Naive B cell (primary cell): ENCODE measurements around the gene FAM53C. TPM values are rescaled to one million over a fixed set of nuclear protein-coding genes. Genes with fewer than 3 reads are reported as not detected.

Source experiments
- ATAC-seq, 2 donors: fragments of 150-1000 bp; cut with Tn5 transposase; 2 replicates each; pipeline ENCODE4 v1.10.0; 2021; ENCODE audit warnings: low read depth in 2 of 2, mild to moderate bottlenecking in 2 of 2, moderate library complexity in 2 of 2
- DNase-seq: peaks from one replicate; pipeline ENCODE4 v3.0.0; 2022
- H3K27ac Mint-ChIP-seq, 6 donors: one replicate each; pipeline ENCODE4 v1.8.0; 2020 to 2022; ENCODE audit warnings: mild to moderate bottlenecking in 6 of 6, mixed read lengths in 6 of 6, moderate library complexity in 5 of 6, inconsistent platforms in 2 of 6
- H3K27me3 Mint-ChIP-seq, 3 donors: one replicate each; pipeline ENCODE4 v1.8.0; 2021 to 2022; ENCODE audit warnings: mixed read lengths in 3 of 3, mild to moderate bottlenecking in 1 of 3
- H3K36me3 Mint-ChIP-seq, 2 donors: one replicate each; pipeline ENCODE4 v1.8.0; 2020 to 2022; ENCODE audit warnings: mixed read lengths in 2 of 2, inconsistent platforms in 1 of 2, mild to moderate bottlenecking in 1 of 2
- H3K4me1 Mint-ChIP-seq, 3 donors: one replicate each; pipeline ENCODE4 v1.8.0; 2020 to 2022; ENCODE audit warnings: mixed read lengths in 3 of 3, inconsistent platforms in 1 of 3, mild to moderate bottlenecking in 1 of 3, moderate library complexity in 1 of 3
- H3K4me3 Mint-ChIP-seq, 8 donors: one replicate each; pipeline ENCODE4 v1.8.0; 2020 to 2022; ENCODE audit warnings: mild to moderate bottlenecking in 8 of 8, mixed read lengths in 8 of 8, moderate library complexity in 8 of 8, inconsistent platforms in 2 of 8
- H3K9me3 Mint-ChIP-seq, 7 donors: one replicate each; pipeline ENCODE4 v1.8.0; 2020 to 2022; ENCODE audit warnings: mixed read lengths in 7 of 7, mild to moderate bottlenecking in 5 of 7, inconsistent platforms in 2 of 7, moderate library complexity in 1 of 7
- polyA plus RNA-seq, 6 donors: library from polyadenylated mRNA; unstranded; fragments of 300-500 nt; fragmentation: Illumina TruSeq; gene quantifications; one replicate each; pipeline ENCODE4 v1.2.3, GENCODE V29; 2021; ENCODE audit warnings: low read depth in 6 of 6

FAM53C gene
- polyA plus RNA-seq, 6 donors from 2014 or later: 24.2 to 37.9 (median 30.7) TPM

DNA sequence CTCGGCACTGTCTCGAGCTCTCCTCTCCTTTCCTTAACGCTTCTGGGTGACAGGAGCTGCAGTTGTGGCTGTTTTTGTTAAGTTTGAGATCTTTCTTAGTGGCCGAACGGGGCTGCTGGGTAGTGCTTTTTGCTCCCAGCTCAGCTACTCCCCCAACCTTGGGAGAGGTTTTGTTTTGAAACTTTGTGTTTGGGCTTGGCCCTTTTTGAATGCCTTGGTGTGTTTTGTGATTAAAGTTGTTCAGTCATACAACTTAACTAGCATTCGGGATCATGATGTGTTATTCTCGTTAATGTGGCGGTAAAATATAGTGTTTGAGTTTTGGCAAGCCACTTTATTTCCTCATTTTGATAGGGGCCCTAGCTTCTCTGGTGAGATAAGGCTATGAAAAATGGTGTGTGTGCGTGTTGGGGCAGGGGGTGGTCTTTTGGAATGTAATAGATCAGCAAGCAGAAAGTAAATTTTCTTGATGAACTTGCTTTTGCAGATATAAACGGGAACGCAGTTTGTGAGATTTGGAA, 15.6 kb downstream of the FAM53C start:
- Mint-ChIP-seq H3K4me1 (peaks cover 41 to 60% (median 49%) of the 10 kb centered on the region in 3 donors), H3K9me3 (peaks cover 0 to 7% (median 4%) of the 10 kb centered on the region in 7 donors), H3K4me3 (peak overlapping the region; percentile 92 to 99 (median 94)), H3K27me3 (no peaks in the 10 kb centered on the region), H3K36me3 (peaks cover 5% of the 10 kb centered on the region in 2 donors), H3K27ac (peak overlapping the region; percentile 91 to 97 (median 94))
- DNase-seq (no peak), ATAC-seq (no peak)

DNA sequence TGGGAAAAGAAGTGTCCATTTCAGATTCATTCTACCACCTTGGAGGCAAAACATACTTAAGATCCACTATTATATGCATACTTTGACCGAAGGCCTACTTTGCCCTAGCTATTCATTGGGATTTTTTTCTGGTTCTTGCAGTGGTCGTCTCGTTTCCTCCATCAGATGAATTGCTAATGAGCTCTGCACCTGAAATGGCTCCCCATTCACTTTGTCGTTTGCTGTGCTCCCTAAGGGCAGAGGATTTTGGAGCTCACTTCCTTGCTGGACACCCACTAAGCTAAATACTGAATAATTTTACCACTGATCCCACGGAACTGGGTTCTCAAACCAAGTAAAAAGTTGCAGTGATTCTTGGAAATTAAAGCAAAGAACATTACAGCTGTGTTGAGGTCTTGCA, 16.3 kb downstream of the FAM53C start:
- H3K4me3 Mint-ChIP-seq: peak overlapping the region; percentile 92 to 99 (median 94)
- DNase-seq (no peak), ATAC-seq (no peak)
- H3K36me3 Mint-ChIP-seq: peaks cover 5% of the 10 kb centered on the region in 2 donors
- peak overlapping the region in 5 of 6 donors; percentile 91 to 97 (median 96) for H3K27ac Mint-ChIP-seq
- peaks cover 0 to 7% (median 4%) of the 10 kb centered on the region in 7 donors for H3K9me3 Mint-ChIP-seq
- no peaks in the 10 kb centered on the region for H3K27me3 Mint-ChIP-seq
- peaks cover 41 to 63% (median 47%) of the 10 kb centered on the region in 3 donors for H3K4me1 Mint-ChIP-seq

DNA sequence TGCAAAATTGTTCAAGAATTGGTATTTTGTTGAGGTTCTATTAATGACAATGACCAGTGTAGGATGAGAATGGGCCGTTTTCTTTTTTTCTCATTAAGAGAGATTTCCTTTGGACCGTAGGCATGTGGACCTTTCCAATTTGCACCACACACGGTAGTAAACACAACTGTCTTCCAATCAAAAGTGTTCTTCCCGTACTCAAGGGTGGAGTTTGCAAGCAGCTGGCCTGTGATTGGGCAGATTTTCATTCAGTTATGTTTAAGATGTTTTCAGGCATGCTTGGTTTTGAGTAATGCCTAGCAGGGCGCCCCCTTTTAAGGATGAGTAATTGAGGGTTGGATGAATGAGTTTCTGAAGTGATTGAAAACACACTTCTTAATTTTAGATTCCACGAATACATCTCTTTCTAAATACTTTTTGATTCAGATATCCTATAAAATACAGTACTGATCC, 16.9 kb downstream of the FAM53C start:
- H3K9me3 Mint-ChIP-seq: peaks cover 0 to 7% (median 4%) of the 10 kb centered on the region in 7 donors
- ATAC-seq: no peak

DNA sequence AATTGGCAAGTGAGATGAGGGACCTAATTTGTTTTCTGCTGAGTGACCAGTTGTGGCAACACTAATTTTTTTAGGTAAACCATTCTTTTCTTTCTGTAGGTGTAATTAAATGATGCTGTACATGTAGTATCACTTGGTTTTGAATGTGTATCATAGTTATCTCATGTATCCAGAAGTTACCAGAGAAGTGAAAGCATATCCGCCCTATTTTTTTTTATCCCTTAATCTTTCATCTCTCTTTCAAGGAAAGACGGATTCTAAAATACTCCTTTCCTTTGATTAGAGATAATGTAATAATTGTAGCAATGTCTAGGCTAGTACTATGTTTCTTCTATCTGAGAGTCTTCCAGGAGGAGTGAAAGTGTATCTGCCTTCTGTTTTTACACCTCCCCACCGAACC, 21.6 kb downstream of the FAM53C start:
- ATAC-seq (no peak), DNase-seq (no peak)
- Mint-ChIP-seq H3K27ac (no peak overlapping the region), H3K4me1 (peaks cover 28 to 70% (median 44%) of the 10 kb centered on the region in 3 donors), H3K4me3 (peak overlapping the region in 1 of 8 donors; percentile 25), H3K36me3 (peaks cover 0 to 5% of the 10 kb centered on the region in 2 donors), H3K9me3 (no peaks in the 10 kb centered on the region), H3K27me3 (no peaks in the 10 kb centered on the region)

More for the DNA sequence above, 16.9 kb downstream of the FAM53C start:
- H3K4me3 Mint-ChIP-seq: peak overlapping the region; percentile 92 to 99 (median 94)
- DNase-seq: no peak
- H3K27ac Mint-ChIP-seq: peak overlapping the region; percentile 34 to 97 (median 64)
- H3K36me3 Mint-ChIP-seq: peaks cover 5% of the 10 kb centered on the region in 2 donors
- H3K27me3 Mint-ChIP-seq: no peaks in the 10 kb centered on the region
- H3K4me1 Mint-ChIP-seq: peaks cover 39 to 66% (median 47%) of the 10 kb centered on the region in 3 donors

DNA sequence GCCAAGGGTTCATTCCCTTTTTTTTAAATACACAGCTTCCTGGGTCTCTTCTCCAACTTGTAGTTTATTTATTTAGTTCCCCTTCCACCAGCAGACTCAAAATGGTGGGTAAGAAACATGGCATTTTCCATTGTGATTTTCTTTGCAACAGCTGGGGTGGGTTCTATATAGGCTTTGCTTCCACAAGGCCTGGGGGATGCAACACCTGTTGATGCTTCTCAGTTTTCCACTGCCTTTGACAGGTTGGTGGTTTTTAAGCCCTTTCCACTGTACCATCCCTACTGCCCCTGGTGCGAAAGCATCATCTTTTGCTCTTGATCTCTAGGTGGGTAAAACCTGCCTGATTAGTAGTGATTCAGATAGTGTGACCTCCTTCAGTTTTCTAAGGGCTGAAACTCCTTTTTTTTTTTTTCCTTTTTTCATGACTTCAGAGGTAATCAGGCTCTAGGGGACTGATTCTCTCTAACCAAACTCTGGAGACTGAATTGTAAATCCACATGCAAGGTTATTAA, 22.9 kb downstream of the FAM53C start:
- DNase-seq (no peak), ATAC-seq (no peak)
- peak overlapping the region in 5 of 6 donors; percentile 35 to 76 (median 57) for H3K27ac Mint-ChIP-seq
- H3K27me3 Mint-ChIP-seq: no peaks in the 10 kb centered on the region
- no peaks in the 10 kb centered on the region for H3K36me3 Mint-ChIP-seq
- peak overlapping the region in 5 of 8 donors; percentile 10 to 59 (median 20) for H3K4me3 Mint-ChIP-seq
- H3K9me3 Mint-ChIP-seq: no peaks in the 10 kb centered on the region
- H3K4me1 Mint-ChIP-seq: peaks cover 17 to 60% (median 31%) of the 10 kb centered on the region in 3 donors

DNA sequence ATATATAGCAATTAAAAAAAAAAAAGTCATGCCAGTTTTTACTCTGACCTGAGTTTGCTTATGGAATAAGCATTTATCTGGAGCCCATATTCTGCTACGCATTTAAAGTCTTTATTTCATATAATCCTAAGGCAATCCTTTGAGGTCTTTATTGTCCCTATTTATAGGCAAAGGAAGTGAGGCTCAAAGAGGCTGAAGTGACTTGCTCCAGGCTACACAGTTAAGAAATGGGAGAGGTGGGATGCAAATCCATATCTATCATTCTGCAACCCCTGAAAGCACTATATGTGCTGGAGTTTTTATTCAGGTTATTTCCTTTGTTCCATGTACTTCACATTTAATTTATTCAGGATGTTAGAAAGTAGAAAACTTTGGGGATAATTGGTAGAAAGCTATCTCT, 26.5 kb downstream of the FAM53C start:
- Mint-ChIP-seq H3K36me3 (no peaks in the 10 kb centered on the region), H3K4me1 (peaks cover 42 to 67% (median 51%) of the 10 kb centered on the region in 3 donors), H3K27me3 (no peaks in the 10 kb centered on the region), H3K27ac (no peak overlapping the region), H3K9me3 (no peaks in the 10 kb centered on the region), H3K4me3 (no peak overlapping the region)
- DNase-seq (no peak), ATAC-seq (no peak)

DNA sequence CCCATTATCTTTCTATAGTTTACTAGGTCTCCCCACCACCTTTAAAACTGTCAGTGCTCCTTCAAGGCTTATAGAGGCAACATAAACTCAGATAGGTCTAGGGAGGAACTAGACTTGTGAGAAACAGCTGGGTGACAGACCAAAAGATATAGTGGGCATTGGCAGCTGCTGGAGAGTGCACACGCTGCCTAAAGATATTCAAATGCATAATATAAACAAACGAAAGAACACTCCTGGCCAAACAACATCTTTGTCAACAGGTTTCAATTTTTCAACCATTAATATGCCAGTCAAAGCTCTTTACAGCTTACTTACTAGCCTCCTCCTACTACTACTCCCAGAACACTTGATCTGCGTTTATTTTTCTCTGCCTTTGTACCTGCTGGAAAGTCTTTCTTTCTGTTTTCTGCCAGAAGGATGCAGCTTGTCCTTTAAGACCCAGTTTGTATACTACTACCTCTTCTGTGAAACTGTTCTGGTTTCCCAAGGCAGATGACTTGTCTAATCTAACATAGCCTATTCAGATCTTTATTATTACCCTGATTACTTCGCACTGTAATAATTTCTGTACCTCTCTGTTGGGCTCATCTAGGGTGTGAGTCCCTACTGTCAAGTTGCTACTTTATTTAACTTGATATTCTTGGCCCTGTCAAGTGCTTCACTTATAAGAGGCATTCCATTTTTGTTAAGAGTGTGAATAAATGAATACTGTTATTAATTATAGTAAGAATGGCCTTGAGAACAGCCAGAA, 28.7 kb downstream of the FAM53C start:
- DNase-seq (no peak), ATAC-seq (no peak)
- Mint-ChIP-seq H3K4me3 (peak overlapping the region in 1 of 8 donors; percentile 25), H3K9me3 (no peaks in the 10 kb centered on the region), H3K27ac (peak overlapping the region in 2 of 6 donors; percentile 54 to 72), H3K27me3 (no peaks in the 10 kb centered on the region), H3K36me3 (no peaks in the 10 kb centered on the region), H3K4me1 (peaks cover 34 to 54% (median 42%) of the 10 kb centered on the region in 3 donors)

DNA sequence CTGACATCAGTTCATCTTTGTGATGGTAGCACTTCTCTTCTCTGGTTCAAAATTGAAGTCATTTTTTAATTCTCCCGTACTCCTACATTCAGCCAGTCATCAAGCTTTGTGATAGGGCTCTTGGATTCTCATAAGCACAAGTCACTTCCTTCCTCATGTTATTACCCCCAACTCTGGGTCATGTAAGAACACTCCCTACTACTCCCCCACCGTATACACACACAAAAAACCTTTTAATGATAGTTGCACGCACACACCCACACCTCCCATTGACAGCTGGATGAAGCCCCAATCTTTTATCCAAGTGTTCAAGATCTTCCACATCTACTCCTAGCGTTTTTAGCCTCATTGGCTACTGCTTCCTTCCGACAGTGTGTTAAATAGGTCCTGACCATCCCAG, 31.2 kb downstream of the FAM53C start:
- no peaks in the 10 kb centered on the region for H3K36me3 Mint-ChIP-seq
- H3K4me1 Mint-ChIP-seq: peaks cover 31 to 47% (median 42%) of the 10 kb centered on the region in 3 donors
- H3K27me3 Mint-ChIP-seq: no peaks in the 10 kb centered on the region
- DNase-seq (no peak), ATAC-seq (peak in 1 of 2 donors; percentile 33)
- H3K27ac Mint-ChIP-seq: peak overlapping the region; percentile 6 to 88 (median 65)
- H3K9me3 Mint-ChIP-seq: no peaks in the 10 kb centered on the region
- peak overlapping the region in 6 of 8 donors; percentile 35 to 82 (median 58) for H3K4me3 Mint-ChIP-seq

DNA sequence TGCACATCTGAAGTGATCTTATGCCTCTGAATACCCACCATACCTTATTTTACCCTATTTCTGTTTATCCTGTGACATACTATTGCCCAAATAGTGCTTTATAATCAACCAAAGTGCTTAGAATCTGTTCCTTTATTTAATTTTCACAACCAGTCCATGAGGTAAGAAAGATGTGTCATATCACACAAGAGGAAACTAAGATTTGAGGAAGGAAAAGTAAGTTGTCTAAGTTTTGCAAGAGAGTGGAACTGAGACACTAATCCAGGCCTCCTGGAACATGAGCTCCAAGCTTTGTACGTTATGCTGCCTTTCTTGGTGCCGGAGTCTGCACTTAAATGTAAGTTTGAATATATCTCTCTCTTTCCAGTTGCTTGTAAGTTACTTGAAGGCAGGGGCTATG, 31.6 kb downstream of the FAM53C start:
- Mint-ChIP-seq H3K27ac (peak overlapping the region; percentile 6 to 88 (median 52)), H3K27me3 (no peaks in the 10 kb centered on the region), H3K36me3 (no peaks in the 10 kb centered on the region), H3K4me3 (peak overlapping the region in 5 of 8 donors; percentile 35 to 82 (median 61)), H3K4me1 (peaks cover 31 to 46% (median 39%) of the 10 kb centered on the region in 3 donors), H3K9me3 (no peaks in the 10 kb centered on the region)
- ATAC-seq: peak; percentile 67 to 74
- no peak for DNase-seq

DNA sequence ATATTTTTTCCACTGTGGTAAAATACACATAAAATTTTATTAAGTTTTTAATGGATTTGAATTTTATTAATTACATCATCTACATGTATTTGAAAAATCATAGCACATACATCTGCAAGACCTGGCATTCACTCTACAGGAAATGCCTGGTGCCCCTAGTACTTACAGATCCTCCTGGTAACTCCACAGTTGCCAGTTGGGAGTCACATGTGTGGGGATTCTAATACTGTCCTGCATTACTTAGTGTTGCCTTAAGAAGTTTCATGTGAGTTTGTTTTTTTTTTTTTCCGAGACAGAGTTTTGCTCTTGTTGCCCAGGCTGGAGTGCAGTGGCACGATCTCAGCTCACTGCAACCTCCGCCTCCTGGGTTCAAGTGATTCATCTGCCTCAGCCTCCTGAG, 32.5 kb downstream of the FAM53C start:
- no peak overlapping the region for H3K27ac Mint-ChIP-seq
- H3K4me1 Mint-ChIP-seq: peaks cover 31 to 43% (median 39%) of the 10 kb centered on the region in 3 donors
- H3K27me3 Mint-ChIP-seq: no peaks in the 10 kb centered on the region
- ATAC-seq (no peak), DNase-seq (no peak)
- H3K9me3 Mint-ChIP-seq: no peaks in the 10 kb centered on the region
- no peak overlapping the region for H3K4me3 Mint-ChIP-seq
- no peaks in the 10 kb centered on the region for H3K36me3 Mint-ChIP-seq

DNA sequence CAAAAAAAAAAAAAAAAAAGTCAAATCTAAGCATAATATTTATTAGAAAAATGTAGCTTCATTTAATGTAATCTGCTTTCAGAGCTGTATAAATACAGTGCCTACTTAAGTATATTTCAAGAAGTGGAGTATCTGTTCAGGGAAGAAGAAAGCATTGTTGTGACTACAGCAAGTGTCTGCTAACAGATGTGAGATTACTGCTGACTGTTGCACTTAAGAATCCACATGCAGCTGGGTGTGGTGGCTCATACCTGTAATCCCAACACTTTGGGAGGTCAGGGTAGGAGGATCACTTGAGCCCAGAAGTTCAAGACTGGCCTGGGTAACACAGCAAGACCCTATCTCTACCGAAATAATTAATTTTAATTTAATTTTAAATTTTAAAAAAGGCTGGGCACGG, 33.4 kb downstream of the FAM53C start:
- H3K4me1 Mint-ChIP-seq: peaks cover 23 to 37% (median 34%) of the 10 kb centered on the region in 3 donors
- no peak overlapping the region for H3K27ac Mint-ChIP-seq
- H3K9me3 Mint-ChIP-seq: no peaks in the 10 kb centered on the region
- H3K27me3 Mint-ChIP-seq: no peaks in the 10 kb centered on the region
- H3K36me3 Mint-ChIP-seq: no peaks in the 10 kb centered on the region
- no peak for DNase-seq
- ATAC-seq: no peak
- H3K4me3 Mint-ChIP-seq: no peak overlapping the region

DNA sequence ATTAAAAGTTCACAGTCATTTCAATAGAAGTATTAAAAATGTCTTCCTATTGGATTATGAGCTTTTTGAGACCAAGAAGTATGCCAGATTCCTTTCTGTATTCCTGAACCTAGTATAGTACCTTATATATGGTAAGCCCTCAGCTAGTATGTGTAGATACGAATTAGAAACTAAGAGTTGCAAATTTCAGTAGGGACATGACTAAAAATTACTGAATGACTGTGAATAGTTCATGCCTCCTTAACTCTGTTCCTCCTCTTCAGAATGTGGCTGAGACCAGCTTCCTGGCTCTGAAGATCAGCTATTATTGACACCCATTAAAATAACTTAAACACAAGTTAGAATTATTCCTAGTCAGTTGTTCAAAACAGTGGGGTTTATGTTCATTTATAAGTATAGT, 34.2 kb downstream of the FAM53C start:
- Mint-ChIP-seq H3K27ac (peak overlapping the region in 1 of 6 donors; percentile 20), H3K4me1 (peaks cover 20 to 32% (median 27%) of the 10 kb centered on the region in 3 donors), H3K36me3 (peaks cover 0 to 6% of the 10 kb centered on the region in 2 donors), H3K4me3 (no peak overlapping the region), H3K27me3 (no peaks in the 10 kb centered on the region), H3K9me3 (no peaks in the 10 kb centered on the region)
- ATAC-seq (no peak), DNase-seq (no peak)

DNA sequence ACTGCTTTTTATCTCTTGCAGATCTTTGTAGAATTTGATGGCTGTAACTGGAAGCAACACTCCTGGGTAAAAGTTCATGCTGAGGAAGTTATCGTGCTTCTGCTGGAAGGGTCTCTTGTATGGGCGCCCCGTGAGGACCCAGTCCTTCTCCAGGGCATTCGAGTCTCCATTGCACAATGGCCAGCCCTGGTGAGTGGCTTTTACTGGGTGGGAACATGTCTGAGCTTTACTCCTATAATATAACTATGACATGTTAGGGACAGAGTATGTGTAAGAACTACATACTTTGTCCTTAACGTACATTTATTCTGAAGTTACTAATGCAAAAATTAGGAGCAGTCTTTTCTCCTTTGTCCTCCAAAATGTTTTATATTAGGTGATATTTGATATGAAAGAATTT, 34.6 kb downstream of the FAM53C start:
- peak overlapping the region in 2 of 6 donors; percentile 20 to 51 for H3K27ac Mint-ChIP-seq

More for the DNA sequence above, 34.6 kb downstream of the FAM53C start:
- Mint-ChIP-seq H3K27me3 (no peaks in the 10 kb centered on the region), H3K4me1 (peaks cover 20 to 32% (median 26%) of the 10 kb centered on the region in 3 donors), H3K36me3 (peaks cover 0 to 10% of the 10 kb centered on the region in 2 donors), H3K4me3 (no peak overlapping the region), H3K9me3 (no peaks in the 10 kb centered on the region)
- DNase-seq: no peak
- no peak for ATAC-seq
